Measurements from ENCODE around the gene MAGEA11. TPM values are rescaled to one million over a fixed set of nuclear protein-coding genes. Genes with fewer than 3 reads are reported as not detected.
A peak's percentile ranks its signal among the peaks of the same experiment; 100 is the strongest.

Gene MAGEA11
- total RNA-seq, 4 donors from 2014 or later, result not detected

GRCh38 chrX:149712831-149713230 is 971 bp downstream of the MAGEA11 start:
- 76% methylated on average over 3 of the region's 5 CpGs for WGBS
- Histone ChIP-seq H3K4me3 (no peak overlapping the region), H3K36me3 (no peaks in the 10 kb centered on the region), H3K27ac (replicated peaks in 1 of 4) (no peak overlapping the region), H3K9me3 (no peaks in the 10 kb centered on the region), H3K4me1 (no peaks in the 10 kb centered on the region), H3K27me3 (no peaks in the 10 kb centered on the region)
- DNase-seq (ENCODE audit: extremely low spot score), result peak; percentile 4
- TF ChIP-seq POLR2A (IDR thresholded peaks at IDR 0.05; ENCODE audit: low read depth) (no peak), CTCF (IDR thresholded peaks at IDR 0.05) (no peak)
- intact Hi-C loops (cut with DNase I), result no loop called here

GRCh38 chrX:149713279-149714050 is 1.6 kb downstream of the MAGEA11 start:
- WGBS, result 57% methylated on average over 3 of the region's 5 CpGs
- Histone ChIP-seq H3K4me1 (no peaks in the 10 kb centered on the region), H3K27me3 (no peaks in the 10 kb centered on the region), H3K36me3 (no peaks in the 10 kb centered on the region), H3K27ac (replicated peaks in 1 of 4) (no peak overlapping the region), H3K4me3 (no peak overlapping the region), H3K9me3 (no peaks in the 10 kb centered on the region)
- no peak for DNase-seq (ENCODE audit: extremely low spot score)
- no peak for TF ChIP-seq EP300 (IDR thresholded peaks at IDR 0.05)
- TF ChIP-seq POLR2AphosphoS5 (IDR thresholded peaks at IDR 0.05), result no peak
- TF ChIP-seq CTCF (IDR thresholded peaks at IDR 0.05), result no peak
- no peak for TF ChIP-seq POLR2A (IDR thresholded peaks at IDR 0.05; ENCODE audit: low read depth)
- intact Hi-C loops (cut with DNase I), result no loop called here

GRCh38 chrX:149715468-149715867 is 3.6 kb downstream of the MAGEA11 start:
- H3K9me3 ChIP-seq, result no peaks in the 10 kb centered on the region
- H3K27ac ChIP-seq (replicated peaks in 1 of 4), result no peak overlapping the region
- no peaks in the 10 kb centered on the region for H3K36me3 ChIP-seq
- no peaks in the 10 kb centered on the region for H3K4me1 ChIP-seq
- peak; percentile 39 for DNase-seq (ENCODE audit: extremely low spot score)
- WGBS, result 88% methylated on average over 2 of the region's 2 CpGs
- intact Hi-C loops (cut with DNase I), result no loop called here
- H3K27me3 ChIP-seq, result no peaks in the 10 kb centered on the region
- no peak overlapping the region for H3K4me3 ChIP-seq
- TF ChIP-seq POLR2AphosphoS5 (IDR thresholded peaks at IDR 0.05), result no peak
- no peak for TF ChIP-seq EP300 (IDR thresholded peaks at IDR 0.05)
- TF ChIP-seq CTCF (IDR thresholded peaks at IDR 0.05), result no peak
- TF ChIP-seq POLR2A (IDR thresholded peaks at IDR 0.05; ENCODE audit: low read depth), result no peak

- Histone ChIP-seq H3K36me3 (no peaks in the 10 kb centered on the region), H3K9me3 (no peaks in the 10 kb centered on the region), H3K4me3 (no peak overlapping the region), H3K27ac (replicated peaks in 1 of 4) (no peak overlapping the region), H3K4me1 (no peaks in the 10 kb centered on the region), H3K27me3 (no peaks in the 10 kb centered on the region)
- no peak for DNase-seq (ENCODE audit: extremely low spot score)
- TF ChIP-seq POLR2AphosphoS5 (IDR thresholded peaks at IDR 0.05) (no peak), EP300 (IDR thresholded peaks at IDR 0.05) (no peak), POLR2A (IDR thresholded peaks at IDR 0.05; ENCODE audit: low read depth) (no peak), CTCF (IDR thresholded peaks at IDR 0.05) (no peak)
- 90% methylated on average over 3 of the region's 3 CpGs for WGBS
- intact Hi-C loops (cut with DNase I), result no loop called here
Observed at GRCh38 chrX:149716632-149717031, 4.8 kb downstream of the MAGEA11 start.

- H3K9me3 ChIP-seq, result no peaks in the 10 kb centered on the region
- TF ChIP-seq CTCF (IDR thresholded peaks at IDR 0.05) (no peak), POLR2AphosphoS5 (IDR thresholded peaks at IDR 0.05) (no peak), EP300 (IDR thresholded peaks at IDR 0.05) (no peak), POLR2A (IDR thresholded peaks at IDR 0.05; ENCODE audit: low read depth) (no peak)
- 39% methylated on average over 5 of the region's 5 CpGs for WGBS
- no peaks in the 10 kb centered on the region for H3K4me1 ChIP-seq
- no peak overlapping the region for H3K27ac ChIP-seq (replicated peaks in 1 of 4)
- no peaks in the 10 kb centered on the region for H3K27me3 ChIP-seq
- intact Hi-C loops (cut with DNase I), result no loop called here
- H3K36me3 ChIP-seq, result no peaks in the 10 kb centered on the region
- H3K4me3 ChIP-seq, result no peak overlapping the region
- DNase-seq (ENCODE audit: extremely low spot score), result peak; percentile 37
Observed at GRCh38 chrX:149717803-149718202, 5.9 kb downstream of the MAGEA11 start.
